ENCODE data around the gene BOLA2.
"Not testable (repeated sequence)": the region's sequence is repeated elsewhere in the genome, so short reads cannot be mapped to it uniquely, and the experiment has no call there.

The BOLA2 gene

GRCh38 chr16:29454269-29454668, at the start of gene BOLA2, which contains the start of gene SLX1B:
Gene BOLA2 (minus strand): TSS chr16:29454351. CDS start chr16:29454253, 98 bp downstream.
Gene SLX1B (plus strand): TSS chr16:29454533.
- DNase-seq (ENCODE audit: low spot score) = not testable (repeated sequence)

- DNase-seq (ENCODE audit: low spot score) = not testable (repeated sequence)
Observed at GRCh38 chr16:29482276-29482675, 28.1 kb upstream of the BOLA2 start.

- not testable (repeated sequence) for DNase-seq (ENCODE audit: low spot score)
Observed at GRCh38 chr16:29472065-29472464, 17.9 kb upstream of the BOLA2 start.

GRCh38 chr16:29469660-29470059, 15.5 kb upstream of the BOLA2 start:
- DNase-seq (ENCODE audit: low spot score) = peak; percentile 77

- not testable (repeated sequence) for DNase-seq (ENCODE audit: low spot score)
Observed at GRCh38 chr16:29467654-29468366, 13.7 kb upstream of the BOLA2 start.

- not testable (repeated sequence) for DNase-seq (ENCODE audit: low spot score)
Observed at GRCh38 chr16:29466904-29467303, 12.8 kb upstream of the BOLA2 start.

- DNase-seq (ENCODE audit: low spot score) = not testable (repeated sequence)
Observed at GRCh38 chr16:29465985-29466824, 12.1 kb upstream of the BOLA2 start.

- DNase-seq (ENCODE audit: low spot score) = not testable (repeated sequence)
Observed at GRCh38 chr16:29460647-29461030, 6.5 kb upstream of the BOLA2 start.

GRCh38 chr16:29459706-29460646, 5.8 kb upstream of the BOLA2 start, which contains the start of gene SULT1A4:
Gene SULT1A4 (plus strand): TSS chr16:29459913. CDS start chr16:29461386, 1,473 bp downstream.
- not testable (repeated sequence) for DNase-seq (ENCODE audit: low spot score)

- DNase-seq (ENCODE audit: low spot score) = not testable (repeated sequence)
Observed at GRCh38 chr16:29457660-29458059, 3.5 kb upstream of the BOLA2 start.

GRCh38 chr16:29454828-29455227, 677 bp upstream of the BOLA2 start:
- not testable (repeated sequence) for DNase-seq (ENCODE audit: low spot score)

- DNase-seq (ENCODE audit: low spot score) = not testable (repeated sequence)
Observed at GRCh38 chr16:29453754-29454153, 397 bp downstream of the BOLA2 start.

- DNase-seq (ENCODE audit: low spot score) = not testable (repeated sequence)
Observed at GRCh38 chr16:29425390-29425789, 28.8 kb downstream of the BOLA2 start.

- not testable (repeated sequence) for DNase-seq (ENCODE audit: low spot score)
Observed at GRCh38 chr16:29423587-29423986, 30.6 kb downstream of the BOLA2 start.

- DNase-seq (ENCODE audit: low spot score) = not testable (repeated sequence)
Observed at GRCh38 chr16:29405249-29405648, 48.9 kb downstream of the BOLA2 start.

All from CD4-positive, alpha-beta T cell treated with Interleukin-15 for 4 hours (primary cell).